Measurements from ENCODE around the gene SHISAL1. TPM values are rescaled to one million over a fixed set of nuclear protein-coding genes. Genes with fewer than 3 reads are reported as not detected.

The SHISAL1 gene
- total RNA-seq, 2 donors from 2014 or later, result 0.42 to 0.95 TPM

DNA sequence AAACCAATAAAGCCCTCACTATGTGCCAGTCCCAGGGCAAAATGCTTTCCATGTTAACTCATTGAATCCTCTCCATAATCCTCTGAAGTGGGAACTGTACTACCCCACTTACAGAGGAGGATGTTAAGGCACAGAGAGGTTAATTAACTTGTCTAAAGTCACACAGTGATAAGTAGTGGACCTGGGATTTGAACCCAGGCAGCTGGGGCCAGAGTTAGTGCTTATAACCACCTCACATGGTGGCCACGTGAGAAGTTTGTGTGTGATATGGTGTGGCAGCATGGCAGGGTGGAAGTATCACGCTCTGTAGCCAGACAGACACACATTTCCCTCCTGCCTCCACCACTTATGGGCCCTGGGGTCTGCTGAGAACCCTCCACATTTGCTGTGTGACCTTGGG is 115.5 kb downstream of the SHISAL1 start:
- TF ChIP-seq, protein P1, sequence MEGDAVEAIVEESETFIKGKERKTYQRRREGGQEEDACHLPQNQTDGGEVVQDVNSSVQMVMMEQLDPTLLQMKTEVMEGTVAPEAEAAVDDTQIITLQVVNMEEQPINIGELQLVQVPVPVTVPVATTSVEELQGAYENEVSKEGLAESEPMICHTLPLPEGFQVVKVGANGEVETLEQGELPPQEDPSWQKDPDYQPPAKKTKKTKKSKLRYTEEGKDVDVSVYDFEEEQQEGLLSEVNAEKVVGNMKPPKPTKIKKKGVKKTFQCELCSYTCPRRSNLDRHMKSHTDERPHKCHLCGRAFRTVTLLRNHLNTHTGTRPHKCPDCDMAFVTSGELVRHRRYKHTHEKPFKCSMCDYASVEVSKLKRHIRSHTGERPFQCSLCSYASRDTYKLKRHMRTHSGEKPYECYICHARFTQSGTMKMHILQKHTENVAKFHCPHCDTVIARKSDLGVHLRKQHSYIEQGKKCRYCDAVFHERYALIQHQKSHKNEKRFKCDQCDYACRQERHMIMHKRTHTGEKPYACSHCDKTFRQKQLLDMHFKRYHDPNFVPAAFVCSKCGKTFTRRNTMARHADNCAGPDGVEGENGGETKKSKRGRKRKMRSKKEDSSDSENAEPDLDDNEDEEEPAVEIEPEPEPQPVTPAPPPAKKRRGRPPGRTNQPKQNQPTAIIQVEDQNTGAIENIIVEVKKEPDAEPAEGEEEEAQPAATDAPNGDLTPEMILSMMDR (conservative IDR thresholded peaks at IDR 0.05), result no peak
- H3K9me3 ChIP-seq (ENCODE audit: control insufficient read depth, low read length), result no peaks in the 10 kb centered on the region
- H3K9ac ChIP-seq (ENCODE audit: extremely low read depth, low read length, poor library complexity, severe bottlenecking), result no peak overlapping the region
- no peak for DNase-seq
- Mint-ChIP-seq H3K9me3 (no peaks in the 10 kb centered on the region), H3K27ac (no peak overlapping the region), H3K4me3 (no peak overlapping the region), H3K4me1 (peaks cover 2% of the 10 kb centered on the region), H3K36me3 (ENCODE audit: low read depth) (no peaks in the 10 kb centered on the region), H3K27me3 (ENCODE audit: insufficient read depth) (peaks cover 2% of the 10 kb centered on the region)
- no peaks in the 10 kb centered on the region for H3K36me3 ChIP-seq (ENCODE audit: control insufficient read depth, insufficient read depth, low read length)
- no peaks in the 10 kb centered on the region for H3K27me3 ChIP-seq (ENCODE audit: control insufficient read depth, insufficient read depth, low read length, poor library complexity, severe bottlenecking)
- no peak overlapping the region for H3K27ac ChIP-seq (ENCODE audit: low read depth, low read length)
- no peak overlapping the region for H3K4me3 ChIP-seq (ENCODE audit: low read length)
- H3K4me1 ChIP-seq (ENCODE audit: control insufficient read depth, insufficient read depth, low read length), result no peaks in the 10 kb centered on the region
- WGBS, 2 experiments (ENCODE audit: insufficient coverage in 1 of 2, insufficient read length in 1 of 2), result 100% methylated on average over 1 of the region's 2 CpGs

DNA sequence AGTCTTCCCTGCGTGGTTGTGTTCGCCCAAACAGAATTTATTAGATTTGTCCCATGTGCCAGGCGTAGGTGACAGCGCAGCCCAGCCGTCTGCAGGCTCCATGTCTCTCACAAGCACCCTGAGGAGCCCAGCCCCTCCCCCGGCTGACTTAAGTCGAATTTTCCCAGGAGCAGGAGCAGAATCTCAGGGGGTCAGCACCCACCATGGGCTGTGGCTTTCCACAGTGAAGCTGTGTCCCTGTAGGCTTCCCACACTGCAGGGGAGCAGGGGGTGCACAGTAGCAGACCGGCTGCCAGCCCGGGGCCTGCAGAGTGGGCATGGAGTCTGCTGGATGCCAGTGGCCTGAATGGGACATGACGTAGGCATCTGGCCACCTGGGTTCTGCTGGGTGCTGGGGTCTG is 116.0 kb downstream of the SHISAL1 start:
- TF ChIP-seq, protein P1 (conservative IDR thresholded peaks at IDR 0.05), result no peak
- H3K27ac Mint-ChIP-seq, result no peak overlapping the region
- Histone ChIP-seq H3K27ac (ENCODE audit: low read depth, low read length) (no peak overlapping the region), H3K9ac (ENCODE audit: extremely low read depth, low read length, poor library complexity, severe bottlenecking) (no peak overlapping the region), H3K4me3 (ENCODE audit: low read length) (no peak overlapping the region), H3K27me3 (ENCODE audit: control insufficient read depth, insufficient read depth, low read length, poor library complexity, severe bottlenecking) (no peaks in the 10 kb centered on the region), H3K4me1 (ENCODE audit: control insufficient read depth, insufficient read depth, low read length) (no peaks in the 10 kb centered on the region), H3K9me3 (ENCODE audit: control insufficient read depth, low read length) (no peaks in the 10 kb centered on the region), H3K36me3 (ENCODE audit: control insufficient read depth, insufficient read depth, low read length) (no peaks in the 10 kb centered on the region)
- peaks cover 2% of the 10 kb centered on the region for H3K4me1 Mint-ChIP-seq
- H3K9me3 Mint-ChIP-seq, result no peaks in the 10 kb centered on the region
- H3K27me3 Mint-ChIP-seq (ENCODE audit: insufficient read depth), result peaks cover 2% of the 10 kb centered on the region
- H3K36me3 Mint-ChIP-seq (ENCODE audit: low read depth), result no peaks in the 10 kb centered on the region
- no peak for DNase-seq
- 87 to 97% methylated on average over 8 to 10 of the region's 10 CpGs for WGBS, 2 experiments (ENCODE audit: insufficient coverage in 1 of 2, insufficient read length in 1 of 2)
- H3K4me3 Mint-ChIP-seq, result no peak overlapping the region

DNA sequence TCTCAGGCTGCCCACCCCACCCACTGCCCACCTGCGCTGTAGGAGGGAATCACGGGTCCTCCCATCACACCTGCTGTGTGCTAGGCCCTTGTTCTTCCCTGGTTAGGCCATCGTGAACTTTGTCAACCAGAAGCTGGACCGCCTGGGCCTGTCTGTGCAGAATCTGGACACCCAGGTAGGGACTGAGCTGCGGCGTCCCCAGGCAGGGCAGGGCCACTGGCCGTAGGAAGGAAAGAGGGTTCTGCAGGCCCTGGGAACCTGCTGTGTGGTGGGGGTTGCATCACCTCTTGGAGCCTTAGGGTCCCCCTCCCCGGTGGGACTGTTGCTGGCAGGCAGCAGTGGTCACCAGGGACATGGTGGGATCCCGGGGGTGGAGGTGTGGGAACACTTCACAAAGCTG is 116.5 kb downstream of the SHISAL1 start:
- DNase-seq, result no peak
- H3K27ac Mint-ChIP-seq, result no peak overlapping the region
- H3K36me3 Mint-ChIP-seq (ENCODE audit: low read depth), result no peaks in the 10 kb centered on the region
- WGBS, 2 experiments (ENCODE audit: insufficient coverage in 1 of 2, insufficient read length in 1 of 2), result 84 to 86% methylated on average over 5 to 9 of the region's 9 CpGs
- no peak overlapping the region for H3K4me3 ChIP-seq (ENCODE audit: low read length)
- TF ChIP-seq, protein P1 (conservative IDR thresholded peaks at IDR 0.05), result no peak
- no peak overlapping the region for H3K27ac ChIP-seq (ENCODE audit: low read depth, low read length)
- H3K4me3 Mint-ChIP-seq, result no peak overlapping the region
- H3K4me1 ChIP-seq (ENCODE audit: control insufficient read depth, insufficient read depth, low read length), result no peaks in the 10 kb centered on the region
- H3K4me1 Mint-ChIP-seq, result peaks cover 2% of the 10 kb centered on the region
- H3K9me3 Mint-ChIP-seq, result no peaks in the 10 kb centered on the region
- no peaks in the 10 kb centered on the region for H3K36me3 ChIP-seq (ENCODE audit: control insufficient read depth, insufficient read depth, low read length)
- H3K27me3 Mint-ChIP-seq (ENCODE audit: insufficient read depth), result peaks cover 2% of the 10 kb centered on the region
- no peak overlapping the region for H3K9ac ChIP-seq (ENCODE audit: extremely low read depth, low read length, poor library complexity, severe bottlenecking)
- no peaks in the 10 kb centered on the region for H3K27me3 ChIP-seq (ENCODE audit: control insufficient read depth, insufficient read depth, low read length, poor library complexity, severe bottlenecking)
- H3K9me3 ChIP-seq (ENCODE audit: control insufficient read depth, low read length), result no peaks in the 10 kb centered on the region

Measured in endodermal cell (in vitro differentiated cells).